Loucy (cell line): ENCODE results near the gene MYPOP.
A peak's percentile ranks its signal among the peaks of the same experiment; 100 is the strongest.

ENCODE experiments used
- H2AFZ ChIP-seq: fragments of 200-600 bp; sonication (generic); 2 replicates; pipeline ENCODE4 v1.6.0; 2016; ENCODE audit warnings: antibody characterized with exemption, mild to moderate bottlenecking, low read length, moderate library complexity
- H3F3A ChIP-seq: fragments of 200-600 bp; 2 replicates; pipeline ENCODE4 v1.6.0; 2016; ENCODE audit warnings: antibody characterized with exemption, low read depth, mild to moderate bottlenecking
- H3K27me3 ChIP-seq: fragments of 200-600 bp; sonication (generic); 2 replicates; pipeline ENCODE4 v1.6.1; 2014; ENCODE audit warnings: low read length, mild to moderate bottlenecking; ENCODE audit not compliant: insufficient read depth, poor library complexity, severe bottlenecking
- H3K36me3 ChIP-seq: fragments of 200-600 bp; sonication (generic); 2 replicates; pipeline ENCODE4 v1.6.1; 2016; ENCODE audit warnings: low read length; ENCODE audit not compliant: insufficient read depth
- H3K4me1 ChIP-seq: fragments of 200-600 bp; sonication (generic); 2 replicates; pipeline ENCODE4 v1.5.1; 2014; ENCODE audit warnings: low read length, mild to moderate bottlenecking; ENCODE audit not compliant: insufficient read depth, poor library complexity, severe bottlenecking
- H3K4me2 ChIP-seq: fragments of 200-600 bp; sonication (generic); 2 replicates; pipeline ENCODE4 v1.6.0; 2014; ENCODE audit warnings: antibody characterized with exemption, low read length, low read depth, mild to moderate bottlenecking; ENCODE audit not compliant: poor library complexity, severe bottlenecking
- H3K4me3 ChIP-seq: fragments of 200-600 bp; sonication (generic); 2 replicates; pipeline ENCODE4 v1.5.1; 2014; ENCODE audit warnings: low read length, mild to moderate bottlenecking, mixed read lengths; ENCODE audit not compliant: poor library complexity, severe bottlenecking
- H3K79me2 ChIP-seq: fragments of 200-600 bp; sonication (generic); 2 replicates; pipeline ENCODE4 v1.6.1; 2014; ENCODE audit warnings: low read length; ENCODE audit not compliant: insufficient read depth
- H3K9ac ChIP-seq: fragments of 200-600 bp; sonication (generic); 2 replicates; pipeline ENCODE4 v1.6.0; 2014; ENCODE audit warnings: mild to moderate bottlenecking, low read depth, low read length, moderate library complexity; ENCODE audit not compliant: poor library complexity, severe bottlenecking
- H3K9me2 ChIP-seq: fragments of 200-600 bp; sonication (generic); replicated peaks from 2 replicates; pipeline ENCODE4 v1.6.1; 2016; ENCODE audit warnings: low read depth, low read length, mixed read lengths
- H3K9me3 ChIP-seq: fragments of 200-600 bp; sonication (generic); 2 replicates; pipeline ENCODE4 v1.6.1; 2014; ENCODE audit warnings: mild to moderate bottlenecking, antibody characterized with exemption, low read length, low read depth; ENCODE audit not compliant: insufficient read depth
- H4K20me1 ChIP-seq: fragments of 200-600 bp; sonication (generic); 2 replicates; pipeline ENCODE4 v1.6.0; 2014; ENCODE audit warnings: antibody characterized with exemption, low read length, mild to moderate bottlenecking; ENCODE audit not compliant: insufficient read depth, poor library complexity, severe bottlenecking
- CTCF ChIP-seq: fragments of 200-600 bp; sonication (generic); conservative IDR thresholded peaks from 2 replicates; pipeline ENCODE4 v1.5.1; 2014; ENCODE audit warnings: mild to moderate bottlenecking, antibody characterized with exemption, low read length
- EZH2phosphoT487 ChIP-seq: fragments of 200-600 bp; IDR thresholded peaks from 2 replicates; pipeline ENCODE4 v1.6.1; 2018; ENCODE audit warnings: antibody characterized with exemption, mild to moderate bottlenecking, moderate library complexity, borderline replicate concordance

Gene MYPOP

GRCh38 chr19:45860359-45861259 is 41.8 kb downstream of the MYPOP start:
- no peak overlapping the region for H3K9ac ChIP-seq
- H3K4me1 ChIP-seq: peaks cover 9% of the 10 kb centered on the region
- H3K4me3 ChIP-seq: peak overlapping the region; percentile 81
- H4K20me1 ChIP-seq: peaks cover 13% of the 10 kb centered on the region
- no peaks in the 10 kb centered on the region for H3K9me2 ChIP-seq
- H3K27me3 ChIP-seq: no peaks in the 10 kb centered on the region
- peak overlapping the region; percentile 74 for H3K4me2 ChIP-seq
- H3K79me2 ChIP-seq: peaks cover 37% of the 10 kb centered on the region
- TF ChIP-seq CTCF: no peak
- no peaks in the 10 kb centered on the region for H3K9me3 ChIP-seq
- H3F3A ChIP-seq: no peaks in the 10 kb centered on the region
- no peak overlapping the region for H2AFZ ChIP-seq
- H3K36me3 ChIP-seq: peaks cover 4% of the 10 kb centered on the region; the same call in 1 of the 2 replicates

GRCh38 chr19:45854167-45854778 is 48.1 kb downstream of the MYPOP start:
- Histone ChIP-seq H3K79me2 (peaks cover 11% of the 10 kb centered on the region; the same call in 1 of the 2 replicates), H3K9me2 (no peaks in the 10 kb centered on the region), H3F3A (no peaks in the 10 kb centered on the region), H3K9ac (no peak overlapping the region), H3K27me3 (no peaks in the 10 kb centered on the region), H2AFZ (no peak overlapping the region), H3K36me3 (peaks cover 35% of the 10 kb centered on the region; the same call in 1 of the 2 replicates), H3K9me3 (no peaks in the 10 kb centered on the region), H4K20me1 (peaks cover 3% of the 10 kb centered on the region), H3K4me3 (no peak overlapping the region), H3K4me1 (no peaks in the 10 kb centered on the region), H3K4me2 (no peak overlapping the region)
- TF ChIP-seq EZH2phosphoT487 (no peak), CTCF (no peak)

DNA sequence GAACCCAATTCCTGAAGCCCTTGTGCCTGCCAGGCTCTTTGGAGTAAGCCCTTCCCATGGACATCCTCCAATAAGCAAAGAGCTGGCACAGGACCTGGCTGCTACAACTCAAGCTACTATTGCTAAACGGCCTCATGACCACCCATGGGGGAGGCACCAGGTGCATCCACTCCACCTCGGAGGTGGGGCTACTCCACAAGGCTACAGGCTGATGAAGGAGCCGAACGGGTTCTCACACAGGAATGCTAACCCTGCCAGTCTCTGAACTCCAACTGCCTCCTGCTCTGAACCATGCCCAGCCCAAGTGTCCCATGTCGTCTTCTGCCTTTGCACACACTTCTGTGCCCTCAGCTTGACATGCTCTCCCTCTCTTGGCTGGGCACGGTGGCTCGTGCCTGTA is 49.4 kb downstream of the MYPOP start:
- Histone ChIP-seq H2AFZ (no peak overlapping the region), H3K27me3 (no peaks in the 10 kb centered on the region), H3K9ac (no peak overlapping the region), H3K36me3 (peaks cover 44% of the 10 kb centered on the region; the same call in 1 of the 2 replicates), H3K9me2 (no peaks in the 10 kb centered on the region), H3K4me3 (no peak overlapping the region), H3K79me2 (peaks cover 6% of the 10 kb centered on the region; the same call in 1 of the 2 replicates), H3K4me1 (no peaks in the 10 kb centered on the region), H3K9me3 (no peaks in the 10 kb centered on the region), H3F3A (no peaks in the 10 kb centered on the region), H4K20me1 (peaks cover 6% of the 10 kb centered on the region), H3K4me2 (no peak overlapping the region)
- TF ChIP-seq EZH2phosphoT487: no peak
- TF ChIP-seq CTCF: no peak
